Measurements from ENCODE around the gene KCTD13. TPM values are rescaled to one million over a fixed set of nuclear protein-coding genes. Genes with fewer than 3 reads are reported as not detected.

Gene KCTD13
- polyA plus RNA-seq, 1 of the 3 experiments (the other 2 are of a cell fraction), result 31.0 TPM

GRCh38 chr16:29904947-29905346, 21.1 kb downstream of the KCTD13 start:
- 92% methylated on average over 6 of the region's 7 CpGs for WGBS (ENCODE audit: low lambda C conversion rate)
- no peaks in the 10 kb centered on the region for H3K9me2 ChIP-seq
- H4K20me1 ChIP-seq (ENCODE audit: insufficient read depth), result no peaks in the 10 kb centered on the region
- peaks cover 4 to 6% of the 10 kb centered on the region in 2 experiments for H3K36me3 ChIP-seq (replicated peaks in 1 of 2; ENCODE audit: control insufficient read depth in 1 of 2, insufficient read depth in 2 of 2, low read length in 1 of 2)
- ChIA-PET POLR2A (no interaction called here), CTCF (interaction anchor here (0.6 kb wide), 1 partner anchor 88 kb away, joined by 3 read pairs; no protein-coding TSS in a partner anchor)
- H3K27ac ChIP-seq (ENCODE audit: low read depth in 2 of 2, low read length in 1 of 2), result no peak overlapping the region
- H3K4me2 ChIP-seq, result no peak overlapping the region
- DNase-seq, result no peak
- H3K4me1 ChIP-seq (ENCODE audit: control insufficient read depth in 1 of 2, insufficient read depth in 2 of 2, low read depth in 1 of 2, low read length in 1 of 2), result peaks cover 0 to 4% of the 10 kb centered on the region in 2 experiments; a peak in 1 of 4 replicates
- H3K9ac ChIP-seq, result no peak overlapping the region
- H2AFZ ChIP-seq (ENCODE audit: low read depth), result no peak overlapping the region
- peaks cover 41% of the 10 kb centered on the region for H3K79me2 ChIP-seq (ENCODE audit: insufficient read depth)
- no peaks in the 10 kb centered on the region for H3K9me3 ChIP-seq
- TF ChIP-seq EZH2phosphoT487 (IDR thresholded peaks at IDR 0.05; ENCODE audit: borderline replicate concordance, low read depth), result no peak
- TF ChIP-seq NFIC (IDR thresholded peaks at IDR 0.05; ENCODE audit: borderline replicate concordance), result no peak
- no peak for TF ChIP-seq ELF1 (IDR thresholded peaks at IDR 0.05)
- TF ChIP-seq, protein P1, sequence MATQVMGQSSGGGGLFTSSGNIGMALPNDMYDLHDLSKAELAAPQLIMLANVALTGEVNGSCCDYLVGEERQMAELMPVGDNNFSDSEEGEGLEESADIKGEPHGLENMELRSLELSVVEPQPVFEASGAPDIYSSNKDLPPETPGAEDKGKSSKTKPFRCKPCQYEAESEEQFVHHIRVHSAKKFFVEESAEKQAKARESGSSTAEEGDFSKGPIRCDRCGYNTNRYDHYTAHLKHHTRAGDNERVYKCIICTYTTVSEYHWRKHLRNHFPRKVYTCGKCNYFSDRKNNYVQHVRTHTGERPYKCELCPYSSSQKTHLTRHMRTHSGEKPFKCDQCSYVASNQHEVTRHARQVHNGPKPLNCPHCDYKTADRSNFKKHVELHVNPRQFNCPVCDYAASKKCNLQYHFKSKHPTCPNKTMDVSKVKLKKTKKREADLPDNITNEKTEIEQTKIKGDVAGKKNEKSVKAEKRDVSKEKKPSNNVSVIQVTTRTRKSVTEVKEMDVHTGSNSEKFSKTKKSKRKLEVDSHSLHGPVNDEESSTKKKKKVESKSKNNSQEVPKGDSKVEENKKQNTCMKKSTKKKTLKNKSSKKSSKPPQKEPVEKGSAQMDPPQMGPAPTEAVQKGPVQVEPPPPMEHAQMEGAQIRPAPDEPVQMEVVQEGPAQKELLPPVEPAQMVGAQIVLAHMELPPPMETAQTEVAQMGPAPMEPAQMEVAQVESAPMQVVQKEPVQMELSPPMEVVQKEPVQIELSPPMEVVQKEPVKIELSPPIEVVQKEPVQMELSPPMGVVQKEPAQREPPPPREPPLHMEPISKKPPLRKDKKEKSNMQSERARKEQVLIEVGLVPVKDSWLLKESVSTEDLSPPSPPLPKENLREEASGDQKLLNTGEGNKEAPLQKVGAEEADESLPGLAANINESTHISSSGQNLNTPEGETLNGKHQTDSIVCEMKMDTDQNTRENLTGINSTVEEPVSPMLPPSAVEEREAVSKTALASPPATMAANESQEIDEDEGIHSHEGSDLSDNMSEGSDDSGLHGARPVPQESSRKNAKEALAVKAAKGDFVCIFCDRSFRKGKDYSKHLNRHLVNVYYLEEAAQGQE (IDR thresholded peaks at IDR 0.05; ENCODE audit: low read depth, low read length), result no peak
- TF ChIP-seq GATA2 (CRISPR knock-in tag; IDR thresholded peaks at IDR 0.05), result no peak
- no peak for TF ChIP-seq FOXM1 (IDR thresholded peaks at IDR 0.05; ENCODE audit: low read depth)
- TF ChIP-seq RFX5 (IDR thresholded peaks at IDR 0.05; ENCODE audit: low read length), result no peak
- TF ChIP-seq POLR2AphosphoS5 (IDR thresholded peaks at IDR 0.05; ENCODE audit: low read depth, low read length), result no peak
- no peaks in the 10 kb centered on the region for H3K27me3 ChIP-seq (ENCODE audit: insufficient read depth)
- H3F3A ChIP-seq (replicated peaks; ENCODE audit: insufficient read depth), result peaks cover 22% of the 10 kb centered on the region
- no peak overlapping the region for H3K4me3 ChIP-seq (ENCODE audit: low read depth in 2 of 2, low read length in 1 of 2)

DNA sequence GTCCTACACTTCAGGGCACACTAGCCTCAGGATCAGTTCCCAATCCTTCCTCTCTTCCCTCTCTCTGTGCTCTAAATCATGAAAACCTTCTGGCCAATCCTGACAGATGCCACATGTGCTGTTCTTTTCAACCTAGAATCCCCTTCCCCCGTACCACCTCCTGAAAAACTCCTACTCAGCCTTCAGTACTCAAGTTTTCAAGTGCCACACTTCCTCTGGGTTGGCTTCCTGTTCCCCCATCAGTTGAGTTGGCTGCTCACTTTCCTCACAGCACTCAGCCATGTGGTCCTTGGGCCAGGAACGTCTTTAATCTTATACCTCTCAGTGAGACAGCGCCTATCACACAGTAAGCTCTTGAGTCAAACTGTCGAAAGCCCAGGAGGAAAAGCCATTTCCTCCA, 22.4 kb downstream of the KCTD13 start:
- POLR2A ChIA-PET, result no interaction called here
- H3K4me3 ChIP-seq (ENCODE audit: low read depth in 2 of 2, low read length in 1 of 2), result no peak overlapping the region
- H3K4me1 ChIP-seq (ENCODE audit: control insufficient read depth in 1 of 2, insufficient read depth in 2 of 2, low read depth in 1 of 2, low read length in 1 of 2), result peaks cover 0 to 9% of the 10 kb centered on the region in 2 experiments; a peak in 1 of 4 replicates
- H3K27me3 ChIP-seq (ENCODE audit: insufficient read depth), result no peaks in the 10 kb centered on the region
- H3K27ac ChIP-seq (ENCODE audit: low read depth in 2 of 2, low read length in 1 of 2), result no peak overlapping the region
- WGBS (ENCODE audit: low lambda C conversion rate), result 95% methylated on average over 4 of the region's 4 CpGs
- H4K20me1 ChIP-seq (ENCODE audit: insufficient read depth), result 0 out of 2 replicates have a peak, but pooled peaks cover 3% of the 10 kb centered on the region
- H3K9ac ChIP-seq, result no peak overlapping the region
- no peak overlapping the region; the same call in 1 of the 2 replicates for H3K4me2 ChIP-seq
- no peak overlapping the region for H2AFZ ChIP-seq (ENCODE audit: low read depth)
- no peak for DNase-seq
- no peaks in the 10 kb centered on the region for H3K9me3 ChIP-seq
- H3F3A ChIP-seq (replicated peaks; ENCODE audit: insufficient read depth), result peaks cover 18% of the 10 kb centered on the region
- peaks cover 41% of the 10 kb centered on the region for H3K79me2 ChIP-seq (ENCODE audit: insufficient read depth)
- H3K9me2 ChIP-seq, result no peaks in the 10 kb centered on the region
- peaks cover 3 to 4% of the 10 kb centered on the region in 2 experiments for H3K36me3 ChIP-seq (replicated peaks in 1 of 2; ENCODE audit: control insufficient read depth in 1 of 2, insufficient read depth in 2 of 2, low read length in 1 of 2)
- CTCF ChIA-PET, result no interaction called here
- no peak for TF ChIP-seq RXRA (IDR thresholded peaks at IDR 0.05; ENCODE audit: borderline replicate concordance, low read depth)
- no peak for TF ChIP-seq MEF2A (IDR thresholded peaks at IDR 0.05; ENCODE audit: borderline replicate concordance, low read depth)
- TF ChIP-seq EZH2phosphoT487 (IDR thresholded peaks at IDR 0.05; ENCODE audit: borderline replicate concordance, low read depth), result no peak
- no peak for TF ChIP-seq USF1 (IDR thresholded peaks at IDR 0.05; ENCODE audit: borderline replicate concordance, low read depth)
- no peak for TF ChIP-seq RCOR1 (IDR thresholded peaks at IDR 0.05; ENCODE audit: low read length)
- TF ChIP-seq FOXJ3 (CRISPR knock-in tag; IDR thresholded peaks at IDR 0.05), result no peak
- TF ChIP-seq SMC3 (IDR thresholded peaks at IDR 0.05; ENCODE audit: low read depth, low read length), result no peak
- TF ChIP-seq NFIC (IDR thresholded peaks at IDR 0.05; ENCODE audit: borderline replicate concordance), result no peak
- TF ChIP-seq TAF1 (IDR thresholded peaks at IDR 0.05; ENCODE audit: borderline replicate concordance, low read depth, low read length), result no peak
- no peak for TF ChIP-seq CHD2 (IDR thresholded peaks at IDR 0.05; ENCODE audit: low read length, partially characterized antibody)
- TF ChIP-seq, protein P2, sequence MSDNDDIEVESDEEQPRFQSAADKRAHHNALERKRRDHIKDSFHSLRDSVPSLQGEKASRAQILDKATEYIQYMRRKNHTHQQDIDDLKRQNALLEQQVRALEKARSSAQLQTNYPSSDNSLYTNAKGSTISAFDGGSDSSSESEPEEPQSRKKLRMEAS (IDR thresholded peaks at IDR 0.05; ENCODE audit: low read depth), result no peak
- no peak for TF ChIP-seq FOXM1 (IDR thresholded peaks at IDR 0.05; ENCODE audit: low read depth)
- TF ChIP-seq ELF1 (IDR thresholded peaks at IDR 0.05), result no peak
- TF ChIP-seq, protein P3, sequence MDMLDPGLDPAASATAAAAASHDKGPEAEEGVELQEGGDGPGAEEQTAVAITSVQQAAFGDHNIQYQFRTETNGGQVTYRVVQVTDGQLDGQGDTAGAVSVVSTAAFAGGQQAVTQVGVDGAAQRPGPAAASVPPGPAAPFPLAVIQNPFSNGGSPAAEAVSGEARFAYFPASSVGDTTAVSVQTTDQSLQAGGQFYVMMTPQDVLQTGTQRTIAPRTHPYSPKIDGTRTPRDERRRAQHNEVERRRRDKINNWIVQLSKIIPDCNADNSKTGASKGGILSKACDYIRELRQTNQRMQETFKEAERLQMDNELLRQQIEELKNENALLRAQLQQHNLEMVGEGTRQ (IDR thresholded peaks at IDR 0.05; ENCODE audit: borderline replicate concordance, low read depth, low read length), result no peak
- TF ChIP-seq, protein P4, sequence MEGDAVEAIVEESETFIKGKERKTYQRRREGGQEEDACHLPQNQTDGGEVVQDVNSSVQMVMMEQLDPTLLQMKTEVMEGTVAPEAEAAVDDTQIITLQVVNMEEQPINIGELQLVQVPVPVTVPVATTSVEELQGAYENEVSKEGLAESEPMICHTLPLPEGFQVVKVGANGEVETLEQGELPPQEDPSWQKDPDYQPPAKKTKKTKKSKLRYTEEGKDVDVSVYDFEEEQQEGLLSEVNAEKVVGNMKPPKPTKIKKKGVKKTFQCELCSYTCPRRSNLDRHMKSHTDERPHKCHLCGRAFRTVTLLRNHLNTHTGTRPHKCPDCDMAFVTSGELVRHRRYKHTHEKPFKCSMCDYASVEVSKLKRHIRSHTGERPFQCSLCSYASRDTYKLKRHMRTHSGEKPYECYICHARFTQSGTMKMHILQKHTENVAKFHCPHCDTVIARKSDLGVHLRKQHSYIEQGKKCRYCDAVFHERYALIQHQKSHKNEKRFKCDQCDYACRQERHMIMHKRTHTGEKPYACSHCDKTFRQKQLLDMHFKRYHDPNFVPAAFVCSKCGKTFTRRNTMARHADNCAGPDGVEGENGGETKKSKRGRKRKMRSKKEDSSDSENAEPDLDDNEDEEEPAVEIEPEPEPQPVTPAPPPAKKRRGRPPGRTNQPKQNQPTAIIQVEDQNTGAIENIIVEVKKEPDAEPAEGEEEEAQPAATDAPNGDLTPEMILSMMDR (IDR thresholded peaks at IDR 0.05), result no peak
- TF ChIP-seq YY1 (IDR thresholded peaks at IDR 0.05; ENCODE audit: low read depth), result no peak
- TF ChIP-seq NRF1 (IDR thresholded peaks at IDR 0.05; ENCODE audit: low read depth, low read length), result no peak

All from SK-N-SH (cell line).